ENCODE results near the gene RNFT2. TPM values are rescaled to one million over a fixed set of nuclear protein-coding genes. Genes with fewer than 3 reads are reported as not detected.

The RNFT2 gene
- total RNA-seq, 1 experiment from 2014 or later = 27.7 TPM

- peaks cover 8% of the 10 kb centered on the region for H3K9me3 Mint-ChIP-seq
- ChIA-PET CTCF (interaction anchor here (1.1 kb wide), 1 partner anchor 168 kb away, joined by 3 read pairs; no protein-coding TSS in a partner anchor), POLR2A (no interaction called here)
- peaks cover 17% of the 10 kb centered on the region for H3K27me3 Mint-ChIP-seq (ENCODE audit: low read depth)
- no peak for ATAC-seq
- H3K27ac Mint-ChIP-seq = no peak overlapping the region
- no peak for DNase-seq (ENCODE audit: low spot score)
- peaks cover 4% of the 10 kb centered on the region for H3K36me3 Mint-ChIP-seq
- H3K4me1 Mint-ChIP-seq = peaks cover 18% of the 10 kb centered on the region
- TF ChIP-seq MXD4 (CRISPR knock-in tag; IDR thresholded peaks at IDR 0.05; ENCODE audit: borderline replicate concordance) (no peak), TEAD4 (CRISPR knock-in tag; IDR thresholded peaks at IDR 0.05) (no peak), ZNF138 (CRISPR knock-in tag; conservative IDR thresholded peaks at IDR 0.05) (no peak), IRF2 (CRISPR knock-in tag; IDR thresholded peaks at IDR 0.05; ENCODE audit: borderline replicate concordance, low read depth) (no peak), ZNF532 (CRISPR knock-in tag; IDR thresholded peaks at IDR 0.05; ENCODE audit: borderline replicate concordance) (no peak), ELF4 (CRISPR knock-in tag; IDR thresholded peaks at IDR 0.05; ENCODE audit: low read depth) (no peak), IRF1 (CRISPR knock-in tag; IDR thresholded peaks at IDR 0.05) (no peak), CBFB (CRISPR knock-in tag; IDR thresholded peaks at IDR 0.05; ENCODE audit: low read depth) (no peak), CDX4 (CRISPR knock-in tag; IDR thresholded peaks at IDR 0.05; ENCODE audit: borderline replicate concordance) (no peak), NR2C2 (CRISPR knock-in tag; IDR thresholded peaks at IDR 0.05) (no peak), ZSCAN18 (CRISPR knock-in tag; IDR thresholded peaks at IDR 0.05) (no peak)
- no peak overlapping the region for H3K4me3 Mint-ChIP-seq
These were observed 42.7 kb upstream of the RNFT2 start for GRCh38 chr12:116695464-116695725.

GRCh38 chr12:116697305-116697704 lies 40.8 kb upstream of the RNFT2 start:
- no peak overlapping the region for H3K27ac Mint-ChIP-seq
- DNase-seq (ENCODE audit: low spot score) (peak; percentile 72), ATAC-seq (peak; percentile 89)
- peaks cover 18% of the 10 kb centered on the region for H3K4me1 Mint-ChIP-seq
- ChIA-PET POLR2A (interaction anchor here (0.6 kb wide), 1 partner anchor 700 kb away, joined by 3 read pairs; no protein-coding TSS in a partner anchor), CTCF (interaction anchor here (0.5 to 2.5 kb wide), 29 partner anchors 9 to 769 kb away, joined by 3 to 31 read pairs (median 4); no protein-coding TSS in a partner anchor)
- no peak overlapping the region for H3K4me3 Mint-ChIP-seq
- peaks cover 4% of the 10 kb centered on the region for H3K36me3 Mint-ChIP-seq
- H3K9me3 Mint-ChIP-seq = peaks cover 13% of the 10 kb centered on the region
- H3K27me3 Mint-ChIP-seq (ENCODE audit: low read depth) = peaks cover 17% of the 10 kb centered on the region
- TF ChIP-seq SMAD3 (CRISPR knock-in tag; IDR thresholded peaks at IDR 0.05; ENCODE audit: borderline replicate concordance) = no peak
- no peak for TF ChIP-seq FOXK1 (CRISPR knock-in tag; IDR thresholded peaks at IDR 0.05)
- TF ChIP-seq ZNF317 (CRISPR knock-in tag; IDR thresholded peaks at IDR 0.05; ENCODE audit: borderline replicate concordance, low read depth) = no peak
- TF ChIP-seq E2F4 (CRISPR knock-in tag; IDR thresholded peaks at IDR 0.05; ENCODE audit: borderline replicate concordance, low read depth) = no peak
- TF ChIP-seq HMGA2 (CRISPR knock-in tag; IDR thresholded peaks at IDR 0.05) = no peak
- TF ChIP-seq USF1 (CRISPR knock-in tag; IDR thresholded peaks at IDR 0.05) = no peak
- TF ChIP-seq SP1 (CRISPR knock-in tag; conservative IDR thresholded peaks at IDR 0.05) = no peak
- TF ChIP-seq MYBL2 (CRISPR knock-in tag; IDR thresholded peaks at IDR 0.05) = no peak
- no peak for TF ChIP-seq TCF7 (CRISPR knock-in tag; IDR thresholded peaks at IDR 0.05; ENCODE audit: low read depth)
- no peak for TF ChIP-seq GABPB1 (CRISPR knock-in tag; IDR thresholded peaks at IDR 0.05)
- no peak for TF ChIP-seq EMX1 (CRISPR knock-in tag; IDR thresholded peaks at IDR 0.05)
- TF ChIP-seq RELA (CRISPR knock-in tag; IDR thresholded peaks at IDR 0.05; ENCODE audit: borderline replicate concordance) = no peak
- no peak for TF ChIP-seq PREB (CRISPR knock-in tag; IDR thresholded peaks at IDR 0.05; ENCODE audit: borderline replicate concordance)
- no peak for TF ChIP-seq CTCF (IDR thresholded peaks at IDR 0.05)
